GM12878 (cell line): ENCODE data around the gene ARID1A. TPM values are rescaled to one million over a fixed set of nuclear protein-coding genes. Genes with fewer than 3 reads are reported as not detected.

Experiments
- ATAC-seq: fragments of 200-7000 bp; cut with Tn5 transposase; 3 replicates; pipeline ENCODE4 v1.9.1; 2020; ENCODE audit warnings: mild to moderate bottlenecking, moderate library complexity
- BruUV-seq: library from RNA; stranded (reverse); fragments of 400-500 nt; replicated peaks from 2 replicates; lab custom pipeline; 2021; lab: Mats Ljungman, UMichigan
- CTCF ChIA-PET: fragments of 300-600 bp; sonication (Branson Sonifier 250); formaldehyde crosslinking; extraction: SDS; loops from one replicate; lab custom pipeline; 2021; ENCODE audit warnings: inconsistent platforms; lab: Yijun Ruan, JAX
- POLR2A ChIA-PET: fragments of 350-600 bp; formaldehyde crosslinking; extraction: SDS; loops from one replicate; lab custom pipeline; 2021; ENCODE audit warnings: inconsistent platforms; lab: Charles Lee
- RAD21 ChIA-PET: fragments of 300-600 bp; sonication (Branson Sonifier 250); formaldehyde crosslinking; loops from one replicate; lab custom pipeline; 2023; ENCODE audit warnings: antibody characterized with exemption; ENCODE audit not compliant: unreplicated experiment; lab: Charles Lee
- SMC1A ChIA-PET: fragments of 300-600 bp; sonication (Branson Sonifier 250); formaldehyde crosslinking; loops from one replicate; lab custom pipeline; 2023; ENCODE audit not compliant: unreplicated experiment, uncharacterized antibody; lab: Charles Lee
- DNase-seq: peaks from one replicate; pipeline ENCODE4 v3.0.0-alpha.2; 2011; ENCODE audit warnings: low read depth, low spot score
- FAIRE-seq: peaks from 3 replicates; lab custom pipeline; 2011; peaks lifted over from hg19 to GRCh38; lab: Jason Lieb, UNC
- H2AFZ ChIP-seq: 2 replicates; pipeline ENCODE4 v1.6.0; 2011; ENCODE audit warnings: low read depth, low read length, control low read depth; ENCODE audit not compliant: control insufficient read depth
- H3K27ac ChIP-seq: 2 replicates; pipeline ENCODE4 v1.5.1; 2011; ENCODE audit warnings: control low read depth; ENCODE audit not compliant: control insufficient read depth, insufficient read depth
- H3K27me3 ChIP-seq, 2 experiments: replicated peaks in 1 of 2; 2 replicates each; pipeline versions ENCODE4 v1.6.0 to v1.6.1; 2011; ENCODE audit warnings: low read length in 1 of 2; ENCODE audit not compliant: control insufficient read depth in 2 of 2, insufficient read depth in 2 of 2
- H3K36me3 ChIP-seq, 2 experiments: 2 replicates each; pipeline ENCODE4 v1.5.1; 2011; ENCODE audit warnings: low read length in 1 of 2; ENCODE audit not compliant: control insufficient read depth in 2 of 2, insufficient read depth in 2 of 2
- H3K4me1 ChIP-seq: 2 replicates; pipeline ENCODE4 v1.6.1; 2011; ENCODE audit warnings: mild to moderate bottlenecking, low read length, moderate library complexity, mixed read lengths; ENCODE audit not compliant: control insufficient read depth, insufficient read depth
- H3K4me2 ChIP-seq: 2 replicates; pipeline ENCODE4 v1.6.0; 2011; ENCODE audit warnings: control low read depth; ENCODE audit not compliant: control insufficient read depth, insufficient read depth
- H3K4me3 ChIP-seq: fragments of 200-600 bp; sonication (generic); 2 replicates; pipeline ENCODE4 v1.5.1; 2016
- H3K79me2 ChIP-seq: 2 replicates; pipeline ENCODE4 v1.6.0; 2011; ENCODE audit warnings: low read length; ENCODE audit not compliant: control insufficient read depth, insufficient read depth
- H3K9ac ChIP-seq: 2 replicates; pipeline ENCODE4 v1.8.0; 2011; ENCODE audit warnings: low read length, control low read depth, mixed read lengths; ENCODE audit not compliant: control insufficient read depth, insufficient read depth
- H3K9me3 ChIP-seq: replicated peaks from 3 replicates; pipeline ENCODE4 v1.5.1; 2011; ENCODE audit warnings: mild to moderate bottlenecking, low read length; ENCODE audit not compliant: control insufficient read depth, insufficient read depth
- H4K20me1 ChIP-seq: 2 replicates; pipeline ENCODE4 v1.6.0; 2011; ENCODE audit not compliant: control insufficient read depth, insufficient read depth
- BMI1 ChIP-seq: fragments of 450-650 bp; IDR thresholded peaks from 2 replicates; pipeline ENCODE4 v1.6.1; 2016; ENCODE audit warnings: mild to moderate bottlenecking, moderate library complexity, borderline replicate concordance
- CEBPZ ChIP-seq: fragments of 150-350 bp; IDR thresholded peaks from 2 replicates; pipeline ENCODE4 v1.6.1; 2016; ENCODE audit warnings: low read depth, low read length
- CHD2 ChIP-seq: IDR thresholded peaks from 2 replicates; pipeline ENCODE4 v1.6.1; 2011; ENCODE audit warnings: low read depth, low read length, improper control_type of control experiment, borderline replicate concordance
- E2F8 ChIP-seq: fragments of 450-650 bp; IDR thresholded peaks from 2 replicates; pipeline ENCODE4 v1.6.1; 2018; ENCODE audit warnings: mild to moderate bottlenecking, low read depth, moderate library complexity; ENCODE audit not compliant: partially characterized antibody
- MTA3 ChIP-seq: IDR thresholded peaks from 2 replicates; pipeline ENCODE4 v1.6.1; 2012; ENCODE audit warnings: low read length, inconsistent platforms, borderline replicate concordance
- NR2C1 ChIP-seq: fragments of 450-650 bp; IDR thresholded peaks from 2 replicates; pipeline ENCODE4 v1.6.1; 2017; ENCODE audit warnings: antibody characterized with exemption, mild to moderate bottlenecking, moderate library complexity
- PBX3 ChIP-seq: IDR thresholded peaks from 2 replicates; pipeline ENCODE4 v1.6.1; 2011; ENCODE audit warnings: mild to moderate bottlenecking, low read depth, low read length, moderate library complexity; ENCODE audit not compliant: insufficient replicate concordance
- RUNX3 ChIP-seq: IDR thresholded peaks from 2 replicates; pipeline ENCODE4 v1.6.1; 2012; ENCODE audit warnings: low read length, inconsistent platforms
- WGBS: methylation state at CpG from one replicate; pipeline ENCODE4 v1.1.6; 2016; ENCODE audit warnings: low lambda C conversion rate; ENCODE audit not compliant: insufficient replicate concordance, insufficient coverage; ENCODE audit errors: missing lambda C conversion rate; 5-methylcytosine and 5-hydroxymethylcytosine counted together
- in situ Hi-C: fragments of 300-500 bp; cut with MboI; formaldehyde crosslinking; loops from 9 replicates; pipeline ENCODE4 v1.14.3; 2018; ENCODE audit warnings: mixed read lengths
- intact Hi-C: fragments of 100-400 bp; cut with micrococcal nuclease; formaldehyde crosslinking; loops from one replicate; pipeline ENCODE4 v1.14.2; 2022; ENCODE audit not compliant: unreplicated experiment
- polyA plus RNA-seq, 11 experiments: library from polyadenylated mRNA; depleted of rRNA in 4 of 11; unstranded in 6 of 11; stranded (reverse) in 5 of 11; fragments of >200 nt; fragmentation: Nextera tagmentation in 4 of 11; fragmentation: Illumina TruSeq in 1 of 11; extraction: Ambion mirVana in 4 of 11; extraction: Trizol in 1 of 11; gene quantifications; 1 replicate in 1 of 11; 2 replicates in 10 of 11; pipeline versions ENCODE4 v1.2.1 to v1.2.3, GENCODE V29; 2011 to 2016; ENCODE audit warnings: inconsistent platforms in 2 of 11, missing spikeins in 2 of 11, low read depth in 1 of 11
- total RNA-seq, 4 experiments: library from RNA; depleted of rRNA in 3 of 4; stranded (reverse); fragments of >200 nt in 3 of 4; fragmentation: Illumina TruSeq in 1 of 4; extraction: Trizol in 1 of 4; gene quantifications; 2 replicates each; pipeline versions ENCODE4 v1.2.1 to v1.2.3, GENCODE V29; 2013 to 2021

The ARID1A gene
- total and polyA plus RNA-seq, 10 of the 15 experiments (the other 5 are each of a cell fraction or from before 2014, with no cell fraction given): 10.0 to 98.0 (median 23.5) TPM

- no peak overlapping the region for H3K4me2 ChIP-seq
- no peak for ATAC-seq
Measured at GRCh38 chr1:26733982-26734381, 38.2 kb downstream of the ARID1A start.

GRCh38 chr1:26734501-26735058, 38.8 kb downstream of the ARID1A start:
- no peaks in the 10 kb centered on the region for H3K9me3 ChIP-seq
- peaks cover 29% of the 10 kb centered on the region for H3K79me2 ChIP-seq
- SMC1A ChIA-PET: no interaction called here
- H3K36me3 ChIP-seq: peaks cover 33 to 51% of the 10 kb centered on the region in 2 experiments
- no peak for DNase-seq
- RAD21 ChIA-PET: no interaction called here
- in situ Hi-C loops: no loop called here
- no peak overlapping the region for H3K4me2 ChIP-seq
- intact Hi-C loops: no loop called here
- H3K27me3 ChIP-seq: no peaks in the 10 kb centered on the region
- POLR2A ChIA-PET: no interaction called here
- TSS peak; percentile 30 for BruUV-seq
- no peak overlapping the region for H3K27ac ChIP-seq
- no peak overlapping the region for H3K9ac ChIP-seq
- no peak for ATAC-seq
- H2AFZ ChIP-seq: no peak overlapping the region
- no peak overlapping the region for H3K4me3 ChIP-seq
- no peaks in the 10 kb centered on the region for H4K20me1 ChIP-seq
- FAIRE-seq: no peak
- CTCF ChIA-PET: no interaction called here
- H3K4me1 ChIP-seq: peaks cover 27% of the 10 kb centered on the region
- 89% methylated on average over 4 of the region's 4 CpGs for WGBS
- TF ChIP-seq MTA3 (no peak), E2F8 (no peak), CEBPZ (no peak)

More at GRCh38 chr1:26733982-26734381, 38.2 kb downstream of the ARID1A start:
- ChIA-PET RAD21 (interaction anchor here (1.0 kb wide), 1 partner anchor 55 kb away, joined by 3 read pairs; no protein-coding TSS in a partner anchor), SMC1A (no interaction called here), CTCF (no interaction called here), POLR2A (no interaction called here)
- WGBS: 60% methylated on average over 2 of the region's 2 CpGs
- Histone ChIP-seq H2AFZ (no peak overlapping the region), H3K9me3 (no peaks in the 10 kb centered on the region), H3K79me2 (peaks cover 28% of the 10 kb centered on the region), H4K20me1 (no peaks in the 10 kb centered on the region; the same call in 1 of the 2 replicates), H3K4me1 (peaks cover 21% of the 10 kb centered on the region), H3K9ac (no peak overlapping the region), H3K4me3 (no peak overlapping the region), H3K36me3 (peaks cover 34 to 48% of the 10 kb centered on the region in 2 experiments), H3K27ac (no peak overlapping the region), H3K27me3 (no peaks in the 10 kb centered on the region)
- DNase-seq (no peak), FAIRE-seq (no peak)
- TF ChIP-seq NR2C1 (no peak), RUNX3 (peak; percentile 8; the same call in 1 of the 2 replicates), CHD2 (no peak), BMI1 (no peak), PBX3 (no peak)
- in situ Hi-C loops: no loop called here
- intact Hi-C loops: no loop called here
- no TSS peak for BruUV-seq
